Cerebellar cortex (tissue), 1 donor: ENCODE data around the gene FARS2.
"Not testable (repeated sequence)": the region's sequence is repeated elsewhere in the genome, so short reads cannot be mapped to it uniquely, and the experiment has no call there.

Source experiments
- DNase-seq: peaks from one replicate; pipeline ENCODE4 v3.0.0-alpha.2; 2015; ENCODE audit warnings: low spot score

FARS2 gene

DNA sequence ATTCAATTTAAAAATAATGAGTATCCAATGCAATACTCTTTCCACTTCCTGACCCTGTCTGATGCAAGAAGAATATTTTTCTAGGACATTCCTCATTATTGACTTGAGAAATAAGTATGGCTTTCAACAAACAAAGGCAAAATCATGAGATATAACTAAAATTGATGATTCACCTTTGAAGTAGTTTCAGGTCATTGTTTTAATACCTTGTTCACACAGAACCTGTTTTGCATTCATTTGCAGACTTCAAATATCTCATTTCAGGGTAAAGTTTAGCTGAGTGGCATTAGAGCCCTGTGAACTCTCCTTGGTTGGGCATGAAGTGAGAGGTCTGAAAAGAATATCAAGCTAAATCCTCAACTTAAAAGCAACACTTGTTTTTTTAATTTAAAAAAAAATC lies 436.2 kb downstream of the FARS2 start:
- no peak for DNase-seq

GRCh38 chr6:5698318-5698717 lies 437.0 kb downstream of the FARS2 start:
- DNase-seq: no peak

- not testable (repeated sequence) for DNase-seq
Observed at GRCh38 chr6:5699064-5699463, 437.8 kb downstream of the FARS2 start.

- DNase-seq: no peak
Observed at GRCh38 chr6:5701174-5701573, 439.9 kb downstream of the FARS2 start.

DNA sequence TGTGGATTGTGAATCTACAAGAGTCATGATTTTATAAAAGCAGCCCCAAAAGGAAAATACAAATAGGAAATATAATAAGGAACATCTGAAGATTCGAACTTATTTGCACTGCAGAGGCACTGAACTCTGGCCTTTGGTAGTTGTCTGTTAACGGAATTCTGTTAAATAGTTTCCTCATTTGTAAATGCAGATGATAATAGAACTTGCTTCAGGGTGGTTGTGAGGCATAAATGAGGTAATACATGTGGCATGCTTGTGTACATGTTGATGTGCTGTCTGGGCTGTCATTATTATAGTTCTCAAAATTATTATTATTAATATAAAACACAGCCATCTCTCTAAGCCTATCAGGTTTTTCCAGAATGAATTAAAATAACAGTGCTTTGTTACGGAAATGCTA lies 443.4 kb downstream of the FARS2 start:
- no peak for DNase-seq

GRCh38 chr6:5705252-5705651 lies 443.9 kb downstream of the FARS2 start:
- DNase-seq: no peak

- no peak for DNase-seq
Observed at GRCh38 chr6:5706124-5707033, 445.1 kb downstream of the FARS2 start.

GRCh38 chr6:5707281-5708045 lies 446.1 kb downstream of the FARS2 start:
- no peak for DNase-seq

DNA sequence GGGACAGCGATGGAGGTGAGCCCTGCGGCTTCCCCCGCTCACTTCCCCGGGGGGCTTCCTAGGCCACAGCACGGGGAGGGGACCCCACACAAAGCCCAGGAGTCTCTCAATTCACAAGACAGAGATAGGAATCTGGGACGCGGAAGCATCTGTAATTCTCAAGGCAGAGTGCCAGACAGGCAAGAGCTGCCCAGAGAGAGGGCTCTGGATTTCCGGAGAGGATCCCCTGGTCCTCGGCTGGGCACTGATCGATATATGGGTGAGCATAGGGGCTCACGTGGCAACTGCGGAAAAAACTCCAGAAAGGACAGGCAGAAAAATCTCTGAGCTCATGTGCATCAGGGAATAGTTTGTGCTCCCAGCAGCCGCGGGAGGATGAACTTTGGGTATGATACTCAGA lies 449.2 kb downstream of the FARS2 start:
- no peak for DNase-seq

GRCh38 chr6:5710936-5711335 lies 449.6 kb downstream of the FARS2 start:
- DNase-seq: no peak

- DNase-seq: peak; percentile 7
Observed at GRCh38 chr6:5712349-5713215, 451.3 kb downstream of the FARS2 start.

DNA sequence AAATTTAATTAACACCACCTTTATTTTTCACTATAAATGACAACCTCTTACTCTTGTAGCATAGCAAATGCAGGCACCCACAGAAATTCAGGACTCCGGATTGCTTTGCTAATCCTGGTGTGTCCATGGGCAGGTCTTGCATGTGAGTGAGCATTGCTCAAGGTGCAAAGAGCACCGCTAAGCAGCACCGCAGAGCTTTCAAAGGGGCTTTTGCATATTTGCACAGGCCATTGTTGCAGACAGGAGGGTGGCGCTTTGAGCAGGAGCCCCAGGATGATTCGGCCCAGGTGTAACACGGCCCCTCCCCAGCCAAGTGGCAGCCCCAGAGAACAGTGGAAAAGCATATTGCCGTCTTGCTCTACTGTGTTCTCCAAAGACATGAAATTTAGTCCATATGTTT lies 452.2 kb downstream of the FARS2 start:
- no peak for DNase-seq

DNA sequence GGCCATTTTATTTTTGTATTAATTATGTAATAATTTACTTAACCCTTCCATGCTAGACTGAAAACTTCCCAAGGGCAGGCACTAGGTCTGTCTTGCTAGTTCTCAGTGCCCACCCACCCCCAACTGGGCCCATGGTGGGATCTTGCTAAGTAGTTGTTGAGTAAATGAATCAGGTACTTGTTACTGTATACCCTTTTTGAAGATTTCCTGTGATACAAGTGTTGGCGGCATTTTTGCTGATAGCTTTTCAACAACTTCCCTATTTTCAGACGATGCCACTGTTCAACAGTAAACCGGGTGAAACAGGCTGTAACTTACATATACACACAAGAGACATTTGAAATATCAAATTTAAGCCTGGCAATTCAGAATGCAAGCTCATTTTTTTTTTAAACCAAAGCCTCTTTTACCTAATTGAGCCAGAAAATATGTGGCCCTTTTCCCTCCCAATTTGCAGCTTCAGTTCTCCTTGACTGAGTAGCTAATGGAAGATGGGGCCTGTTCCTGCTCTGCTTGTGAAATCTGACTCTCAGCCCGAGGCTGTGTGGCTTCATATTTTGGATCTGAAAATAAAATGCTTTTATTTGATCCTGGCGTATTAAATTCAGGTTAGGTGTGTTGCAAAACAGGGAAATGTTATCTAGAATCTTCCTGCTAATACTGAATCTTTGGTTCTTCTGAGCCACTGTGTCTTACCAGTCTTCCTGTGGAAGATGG lies 457.1 kb downstream of the FARS2 start:
- DNase-seq: no peak

GRCh38 chr6:5723841-5724691 lies 462.8 kb downstream of the FARS2 start:
- DNase-seq: no peak

DNA sequence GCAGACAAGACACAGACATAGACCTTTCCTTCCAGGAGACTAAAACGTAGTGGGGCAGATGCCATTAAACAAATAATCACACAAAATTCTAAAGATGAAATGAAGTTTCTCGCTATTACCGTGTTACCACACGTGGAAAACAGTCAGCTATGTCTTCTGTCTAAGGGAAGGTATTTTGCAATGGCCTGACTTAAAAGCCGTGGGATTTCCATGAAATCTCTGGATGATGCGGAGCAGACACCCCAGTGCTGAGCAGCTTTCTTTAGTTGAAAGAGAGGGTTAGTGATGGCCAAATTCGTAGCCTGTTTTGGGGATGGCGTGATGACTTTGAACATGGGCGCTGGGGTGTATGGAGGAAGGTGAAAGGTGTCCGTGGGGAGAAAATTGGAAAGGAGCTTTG lies 463.6 kb downstream of the FARS2 start:
- no peak for DNase-seq

DNA sequence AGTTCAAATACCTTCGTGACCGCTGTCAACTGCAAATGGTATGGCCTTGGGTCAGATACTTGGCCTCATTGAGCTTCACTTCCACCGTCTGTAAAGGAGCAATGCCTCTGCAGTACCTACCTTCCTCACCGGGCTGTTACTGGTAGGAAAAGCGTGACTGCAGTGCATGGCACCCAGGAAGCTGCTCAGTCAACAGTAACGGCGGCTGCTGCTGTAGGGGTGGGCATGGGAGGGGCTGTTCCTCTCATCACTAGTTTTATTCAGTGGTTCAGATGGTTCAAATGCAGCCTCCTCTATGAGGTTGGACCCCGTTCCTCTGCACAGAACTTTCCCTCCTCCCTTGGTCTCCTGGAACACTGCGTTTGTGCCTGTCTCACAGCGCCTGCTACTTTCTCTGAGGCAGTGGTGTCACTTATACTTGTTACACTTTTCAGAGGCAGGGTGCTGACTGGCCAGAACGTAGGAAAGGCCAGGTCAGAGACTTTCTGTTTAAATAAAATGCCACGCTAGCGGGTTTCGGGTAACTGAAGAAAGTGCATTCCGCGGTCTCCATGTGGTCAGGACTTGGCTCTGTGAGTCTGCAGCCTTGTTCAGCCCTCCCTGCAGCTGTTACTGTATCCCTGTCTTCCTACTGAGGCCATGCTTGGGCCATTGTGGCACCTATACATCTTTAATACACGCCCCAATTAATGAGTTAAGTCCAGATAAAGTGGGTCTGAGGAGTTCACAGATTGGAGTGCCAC lies 465.8 kb downstream of the FARS2 start:
- no peak for DNase-seq

- no peak for DNase-seq
Observed at GRCh38 chr6:5728351-5729079, 467.2 kb downstream of the FARS2 start.

DNA sequence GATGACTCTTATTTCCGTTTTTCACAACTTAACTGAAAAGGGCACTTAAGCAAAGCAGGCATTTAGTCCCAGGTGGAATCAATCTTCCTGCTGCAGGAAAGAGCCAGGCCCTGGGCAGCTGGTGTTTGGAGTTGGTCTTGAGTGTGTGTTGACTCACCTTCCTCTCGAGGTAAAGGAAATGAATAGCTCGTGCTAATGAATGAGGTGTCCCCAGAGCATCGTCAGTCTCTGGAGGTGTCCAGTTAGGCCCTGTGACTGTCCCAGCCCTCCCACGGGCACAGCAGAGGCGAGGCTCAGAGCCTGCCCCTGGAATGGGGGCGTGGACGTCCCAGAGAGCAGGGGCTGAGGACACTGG lies 467.7 kb downstream of the FARS2 start:
- no peak for DNase-seq

DNA sequence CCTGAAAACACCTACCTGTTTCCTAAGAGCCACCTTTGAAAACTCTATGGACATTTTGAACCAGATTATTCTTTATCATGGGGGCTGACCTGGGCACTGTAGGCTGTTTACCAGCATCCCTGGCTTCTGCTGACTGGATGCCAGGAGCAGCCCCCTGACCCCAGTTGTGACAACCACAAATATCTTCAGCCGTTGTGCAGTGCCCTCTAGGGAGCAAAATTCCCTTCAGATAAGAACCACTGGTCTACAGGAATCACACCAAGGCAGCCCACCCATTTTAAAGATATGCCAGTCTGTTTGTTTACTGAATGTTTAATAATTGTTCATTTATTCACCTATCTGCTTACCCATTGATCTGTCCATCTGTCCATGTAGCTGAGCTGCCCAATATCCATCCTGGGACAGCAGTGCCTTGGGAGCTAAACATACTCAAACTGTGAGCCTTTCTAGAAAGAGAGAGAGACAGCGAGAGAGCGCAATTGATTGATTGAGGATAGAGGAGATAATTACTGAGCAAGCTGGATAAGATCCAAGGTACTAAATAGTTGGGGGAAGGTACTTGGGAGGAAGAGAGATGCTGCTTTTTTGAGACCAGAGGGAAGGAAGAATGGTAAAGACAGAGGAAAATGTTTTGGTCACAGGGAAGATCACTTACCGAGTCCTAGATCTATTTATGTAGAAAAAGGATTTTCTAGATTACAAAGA lies 468.7 kb downstream of the FARS2 start:
- DNase-seq: no peak
